Nephron (organoid): Measurements from ENCODE around the gene AK1.
A peak's percentile ranks its signal among the peaks of the same experiment; 100 is the strongest.
"Not testable (repeated sequence)": the region's sequence is repeated elsewhere in the genome, so short reads cannot be mapped to it uniquely, and the experiment has no call there.

Source experiments
- H3K27ac Mint-ChIP-seq, 3 experiments: 2 replicates each; pipeline ENCODE4 v1.8.0; 2020; ENCODE audit warnings: mixed read lengths in 3 of 3, mild to moderate bottlenecking in 2 of 3, moderate library complexity in 1 of 3
- H3K27me3 Mint-ChIP-seq: 2 replicates; pipeline ENCODE4 v1.8.0; 2021; ENCODE audit warnings: low read depth, mild to moderate bottlenecking, moderate library complexity, mixed read lengths
- H3K36me3 Mint-ChIP-seq: 2 replicates; pipeline ENCODE4 v1.8.0; 2020; ENCODE audit warnings: low read depth, mixed read lengths
- H3K4me1 Mint-ChIP-seq: 2 replicates; pipeline ENCODE4 v1.8.0; 2020; ENCODE audit warnings: mixed read lengths
- H3K4me3 Mint-ChIP-seq, 3 experiments: 2 replicates each; pipeline ENCODE4 v1.8.0; 2020; ENCODE audit warnings: mild to moderate bottlenecking in 3 of 3, mixed read lengths in 3 of 3, moderate library complexity in 2 of 3
- H3K9me3 Mint-ChIP-seq: 2 replicates; pipeline ENCODE4 v1.8.0; 2020; ENCODE audit warnings: mixed read lengths
- CTCF ChIP-seq, 3 experiments: fragments of 200-600 bp; sonication (generic); IDR thresholded peaks; one replicate each; pipeline ENCODE4 v1.5.0; 2021; ENCODE audit warnings: antibody characterized with exemption in 3 of 3; ENCODE audit not compliant: unreplicated experiment in 3 of 3

The AK1 gene

GRCh38 chr9:127870887-127871286 lies 6.6 kb downstream of the AK1 start:
- no peak overlapping the region for H3K4me3 Mint-ChIP-seq
- TF ChIP-seq CTCF (IDR thresholded peaks at IDR 0.05; ENCODE audit: unreplicated experiment in 3 of 3), result no peak

GRCh38 chr9:127870153-127870491 lies 7.4 kb downstream of the AK1 start:
- Mint-ChIP-seq H3K4me1 (peaks cover 12% of the 10 kb centered on the region), H3K36me3 (peaks cover 14% of the 10 kb centered on the region)
- not testable (repeated sequence) for H3K4me3 Mint-ChIP-seq, H3K27me3 Mint-ChIP-seq, H3K9me3 Mint-ChIP-seq, H3K27ac Mint-ChIP-seq

More at GRCh38 chr9:127870887-127871286, 6.6 kb downstream of the AK1 start:
- no peaks in the 10 kb centered on the region for H3K9me3 Mint-ChIP-seq
- no peaks in the 10 kb centered on the region for H3K27me3 Mint-ChIP-seq
- H3K27ac Mint-ChIP-seq, result no peak overlapping the region
- peaks cover 11% of the 10 kb centered on the region for H3K36me3 Mint-ChIP-seq
- peaks cover 12% of the 10 kb centered on the region for H3K4me1 Mint-ChIP-seq

GRCh38 chr9:127869310-127870152 lies 7.9 kb downstream of the AK1 start:
- H3K9me3 Mint-ChIP-seq, result no peaks in the 10 kb centered on the region
- peaks cover 12% of the 10 kb centered on the region for H3K4me1 Mint-ChIP-seq
- no peak overlapping the region for H3K4me3 Mint-ChIP-seq
- no peaks in the 10 kb centered on the region for H3K27me3 Mint-ChIP-seq
- no peak overlapping the region for H3K27ac Mint-ChIP-seq
- peaks cover 14% of the 10 kb centered on the region for H3K36me3 Mint-ChIP-seq
- peak; percentile 82 to 87 (median 83) for TF ChIP-seq CTCF (IDR thresholded peaks at IDR 0.05; ENCODE audit: unreplicated experiment in 3 of 3)

GRCh38 chr9:127868278-127868902 lies 9.1 kb downstream of the AK1 start:
- peaks cover 14% of the 10 kb centered on the region for H3K36me3 Mint-ChIP-seq

GRCh38 chr9:127867356-127868277 lies 9.9 kb downstream of the AK1 start:
- Mint-ChIP-seq H3K36me3 (peaks cover 14% of the 10 kb centered on the region), H3K4me3 (no peak overlapping the region), H3K27ac (peak overlapping the region in 1 of 3 experiments; percentile 48), H3K27me3 (no peaks in the 10 kb centered on the region), H3K4me1 (peaks cover 17% of the 10 kb centered on the region), H3K9me3 (no peaks in the 10 kb centered on the region)
- TF ChIP-seq CTCF (IDR thresholded peaks at IDR 0.05; ENCODE audit: unreplicated experiment in 3 of 3), result no peak

More at GRCh38 chr9:127868278-127868902, 9.1 kb downstream of the AK1 start:
- TF ChIP-seq CTCF (IDR thresholded peaks at IDR 0.05; ENCODE audit: unreplicated experiment in 3 of 3), result no peak
- H3K4me3 Mint-ChIP-seq, result no peak overlapping the region
- peaks cover 12% of the 10 kb centered on the region for H3K4me1 Mint-ChIP-seq
- no peaks in the 10 kb centered on the region for H3K9me3 Mint-ChIP-seq
- H3K27me3 Mint-ChIP-seq, result no peaks in the 10 kb centered on the region
- peak overlapping the region in 1 of 3 experiments; percentile 29 for H3K27ac Mint-ChIP-seq

- no peak overlapping the region for H3K4me3 Mint-ChIP-seq
- TF ChIP-seq CTCF (IDR thresholded peaks at IDR 0.05; ENCODE audit: unreplicated experiment in 3 of 3), result no peak
- H3K27me3 Mint-ChIP-seq, result no peaks in the 10 kb centered on the region
- H3K9me3 Mint-ChIP-seq, result no peaks in the 10 kb centered on the region
- peaks cover 17% of the 10 kb centered on the region for H3K4me1 Mint-ChIP-seq
- peaks cover 12% of the 10 kb centered on the region for H3K36me3 Mint-ChIP-seq
- H3K27ac Mint-ChIP-seq, result no peak overlapping the region
Observed at GRCh38 chr9:127866535-127866934, 10.9 kb downstream of the AK1 start.
